Limb (tissue), 2 donors: ENCODE results near the gene MTG1.

ENCODE experiments used
- DNase-seq, 2 donors: peaks; one replicate each; pipeline ENCODE4 v3.0.0-alpha.2; 2016; ENCODE audit errors: extremely low spot score in 2 of 2

Gene MTG1

GRCh38 chr10:133451346-133451745 lies 57.4 kb downstream of the MTG1 start:
- no peak for DNase-seq

GRCh38 chr10:133452453-133452852 lies 58.5 kb downstream of the MTG1 start:
- no peak for DNase-seq

GRCh38 chr10:133453516-133454203 lies 59.7 kb downstream of the MTG1 start, which contains the start of gene SCART1:
Gene SCART1, plus strand, starts transcription at chr10:133453945. Its CDS starts 53 bp downstream, at chr10:133453998.
- no peak for DNase-seq

- DNase-seq: no peak
Observed at GRCh38 chr10:133454204-133454893, 60.4 kb downstream of the MTG1 start.

GRCh38 chr10:133455196-133455595 lies 61.2 kb downstream of the MTG1 start:
- DNase-seq: no peak

- DNase-seq: no peak
Observed at GRCh38 chr10:133455611-133456031, 61.7 kb downstream of the MTG1 start.

- no peak for DNase-seq
Observed at GRCh38 chr10:133456041-133456951, 62.3 kb downstream of the MTG1 start.

GRCh38 chr10:133457100-133457841 lies 63.3 kb downstream of the MTG1 start:
- DNase-seq: no peak

- no peak for DNase-seq
Observed at GRCh38 chr10:133458021-133458709, 64.2 kb downstream of the MTG1 start.

- no peak for DNase-seq
Observed at GRCh38 chr10:133458710-133459453, 64.9 kb downstream of the MTG1 start.

GRCh38 chr10:133459454-133460207 lies 65.7 kb downstream of the MTG1 start:
- no peak for DNase-seq

- DNase-seq: no peak
Observed at GRCh38 chr10:133460208-133460769, 66.3 kb downstream of the MTG1 start.

GRCh38 chr10:133461027-133461426 lies 67.1 kb downstream of the MTG1 start:
- no peak for DNase-seq

GRCh38 chr10:133461841-133462240 lies 67.9 kb downstream of the MTG1 start:
- no peak for DNase-seq

- DNase-seq: no peak
Observed at GRCh38 chr10:133462512-133463305, 68.8 kb downstream of the MTG1 start.

GRCh38 chr10:133464582-133465031 lies 70.7 kb downstream of the MTG1 start:
- DNase-seq: no peak

- DNase-seq: no peak
Observed at GRCh38 chr10:133465191-133465949, 71.4 kb downstream of the MTG1 start.
